SU-DHL-6 (cell line): ENCODE measurements around the gene RETREG1.

Experiments
- EZH2phosphoT487 ChIP-seq: fragments of 200-600 bp; sonication (generic), shearing (Covaris generic); conservative IDR thresholded peaks from 2 replicates; pipeline ENCODE4 v1.6.1; 2018; ENCODE audit warnings: mild to moderate bottlenecking, antibody characterized with exemption, low read length, moderate library complexity, mixed read lengths
- TF ChIP-seq, protein P1 (sequence below): fragments of 200-600 bp; sonication (generic); IDR thresholded peaks from one replicate; pipeline ENCODE4 v1.5.1; 2017; ENCODE audit warnings: antibody characterized with exemption, mild to moderate bottlenecking, low read length, moderate library complexity; ENCODE audit not compliant: insufficient read depth, poor library complexity, severe bottlenecking

DNA sequence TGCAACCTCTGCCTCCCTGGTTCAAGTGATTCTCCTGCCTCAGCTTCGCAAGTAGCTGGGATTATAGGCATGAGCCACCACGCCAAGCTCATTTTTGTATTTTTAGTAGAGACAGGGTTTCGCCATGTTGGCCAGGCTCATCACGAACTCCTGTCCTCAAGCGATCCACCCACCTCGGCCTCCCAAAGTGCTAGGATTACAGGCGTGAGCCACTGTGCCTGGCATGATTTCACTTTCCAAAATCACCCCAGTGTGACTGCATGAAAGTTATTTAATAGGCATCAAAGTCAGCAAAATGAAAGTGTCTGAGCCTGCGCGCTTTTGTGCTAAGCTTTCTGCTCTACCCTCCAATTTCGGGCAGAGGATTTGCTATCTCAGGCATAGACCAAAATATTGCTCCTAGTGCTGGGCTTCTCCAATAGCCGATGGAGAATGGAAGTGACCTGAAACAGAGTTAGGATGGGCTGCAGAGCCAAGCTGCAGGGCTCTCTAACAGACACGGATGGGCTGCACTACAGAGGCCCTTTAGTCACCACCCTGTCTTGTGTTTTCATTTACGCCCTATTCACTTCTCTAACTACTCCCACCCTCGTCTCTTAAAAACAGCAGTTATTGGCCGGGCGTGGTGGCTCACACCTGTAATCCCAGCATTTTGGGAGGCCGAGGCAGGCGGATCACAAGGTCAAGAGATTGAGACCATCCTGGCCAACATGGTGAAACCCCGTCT, 44.3 kb downstream of the RETREG1 start:
- TF ChIP-seq, protein P1, sequence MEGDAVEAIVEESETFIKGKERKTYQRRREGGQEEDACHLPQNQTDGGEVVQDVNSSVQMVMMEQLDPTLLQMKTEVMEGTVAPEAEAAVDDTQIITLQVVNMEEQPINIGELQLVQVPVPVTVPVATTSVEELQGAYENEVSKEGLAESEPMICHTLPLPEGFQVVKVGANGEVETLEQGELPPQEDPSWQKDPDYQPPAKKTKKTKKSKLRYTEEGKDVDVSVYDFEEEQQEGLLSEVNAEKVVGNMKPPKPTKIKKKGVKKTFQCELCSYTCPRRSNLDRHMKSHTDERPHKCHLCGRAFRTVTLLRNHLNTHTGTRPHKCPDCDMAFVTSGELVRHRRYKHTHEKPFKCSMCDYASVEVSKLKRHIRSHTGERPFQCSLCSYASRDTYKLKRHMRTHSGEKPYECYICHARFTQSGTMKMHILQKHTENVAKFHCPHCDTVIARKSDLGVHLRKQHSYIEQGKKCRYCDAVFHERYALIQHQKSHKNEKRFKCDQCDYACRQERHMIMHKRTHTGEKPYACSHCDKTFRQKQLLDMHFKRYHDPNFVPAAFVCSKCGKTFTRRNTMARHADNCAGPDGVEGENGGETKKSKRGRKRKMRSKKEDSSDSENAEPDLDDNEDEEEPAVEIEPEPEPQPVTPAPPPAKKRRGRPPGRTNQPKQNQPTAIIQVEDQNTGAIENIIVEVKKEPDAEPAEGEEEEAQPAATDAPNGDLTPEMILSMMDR, result no peak
- TF ChIP-seq EZH2phosphoT487, result no peak
